Smooth muscle cell (in vitro differentiated cells): ENCODE results near the gene RUFY4. TPM values are rescaled to one million over a fixed set of nuclear protein-coding genes. Genes with fewer than 3 reads are reported as not detected.

Source experiments
- DNase-seq: peaks from one replicate; lab custom pipeline; 2025; ENCODE audit not compliant: unreplicated experiment; lab: John Stamatoyannopoulos, UW
- H2AFZ ChIP-seq: fragments of 200-600 bp; sonication (generic); 2 replicates; pipeline ENCODE4 v1.6.0; 2016; ENCODE audit warnings: antibody characterized with exemption, low read depth, mild to moderate bottlenecking
- H3F3A ChIP-seq: fragments of 200-600 bp; sonication (generic); 2 replicates; pipeline ENCODE4 v1.6.0; 2017; ENCODE audit warnings: antibody characterized with exemption, low read depth
- H3K27ac ChIP-seq: fragments of 200-600 bp; sonication (generic); 2 replicates; pipeline ENCODE4 v1.5.1; 2016; ENCODE audit warnings: low read depth, mild to moderate bottlenecking
- H3K27me3 ChIP-seq: fragments of 200-600 bp; sonication (generic); 2 replicates; pipeline ENCODE4 v1.6.1; 2016; ENCODE audit warnings: low read depth, mild to moderate bottlenecking
- H3K36me3 ChIP-seq: fragments of 200-600 bp; sonication (generic); 2 replicates; pipeline ENCODE4 v1.5.1; 2016; ENCODE audit warnings: low read depth
- H3K4me1 ChIP-seq: fragments of 200-600 bp; sonication (generic); 2 replicates; pipeline ENCODE4 v1.5.1; 2016; ENCODE audit warnings: low read depth
- H3K4me2 ChIP-seq: fragments of 200-600 bp; sonication (generic); 2 replicates; pipeline ENCODE4 v1.6.0; 2016; ENCODE audit warnings: mild to moderate bottlenecking
- H3K4me3 ChIP-seq: fragments of 200-600 bp; sonication (generic); 2 replicates; pipeline ENCODE4 v1.5.1; 2016; ENCODE audit warnings: mild to moderate bottlenecking
- H3K79me2 ChIP-seq: fragments of 200-600 bp; sonication (generic); 2 replicates; pipeline ENCODE4 v1.6.0; 2016; ENCODE audit warnings: low read depth, mild to moderate bottlenecking
- H3K9ac ChIP-seq: fragments of 200-600 bp; sonication (generic); 2 replicates; pipeline ENCODE4 v1.6.0; 2016; ENCODE audit warnings: low read depth
- H3K9me3 ChIP-seq: fragments of 200-600 bp; sonication (generic); replicated peaks from 2 replicates; pipeline ENCODE4 v1.5.1; 2016; ENCODE audit warnings: low read depth
- H4K20me1 ChIP-seq: fragments of 200-600 bp; sonication (generic); 2 replicates; pipeline ENCODE4 v1.6.0; 2016; ENCODE audit warnings: low read depth
- CTCF ChIP-seq: fragments of 200-600 bp; sonication (generic); IDR thresholded peaks from 2 replicates; pipeline ENCODE4 v1.5.1; 2017; ENCODE audit warnings: borderline replicate concordance, mild to moderate bottlenecking, antibody characterized with exemption; ENCODE audit not compliant: insufficient read depth, poor library complexity, severe bottlenecking
- WGBS: methylation state at CpG from one replicate; pipeline ENCODE4 v1.1.7; 2016; ENCODE audit warnings: low lambda C conversion rate; 5-methylcytosine and 5-hydroxymethylcytosine counted together
- polyA plus RNA-seq: library from polyadenylated mRNA; unstranded; fragments of >200 nt; fragmentation: Nextera tagmentation; extraction: Ambion mirVana; gene quantifications from 2 replicates; pipeline ENCODE4 v1.2.1, GENCODE V29; 2016
- total RNA-seq: library from RNA; depleted of rRNA; stranded (reverse); fragments of >200 nt; gene quantifications from 2 replicates; pipeline ENCODE4 v1.2.3, GENCODE V29; 2014

Gene RUFY4
- total and polyA plus RNA-seq, 2 experiments from 2014 or later, result 0.10 TPM; not detected in 1

GRCh38 chr2:218066926-218067515 lies 2.0 kb upstream of the RUFY4 start:
- H3K4me2 ChIP-seq, result no peak overlapping the region
- H3K27me3 ChIP-seq, result peaks cover 14% of the 10 kb centered on the region
- H3K9ac ChIP-seq, result no peak overlapping the region
- no peak overlapping the region for H2AFZ ChIP-seq
- no peaks in the 10 kb centered on the region for H3K9me3 ChIP-seq
- no peaks in the 10 kb centered on the region for H3K36me3 ChIP-seq
- peaks cover 6% of the 10 kb centered on the region for H3K4me1 ChIP-seq
- no peak overlapping the region for H3K27ac ChIP-seq
- H4K20me1 ChIP-seq, result no peaks in the 10 kb centered on the region
- no peak overlapping the region for H3K4me3 ChIP-seq
- H3K79me2 ChIP-seq, result no peaks in the 10 kb centered on the region
- H3F3A ChIP-seq, result no peaks in the 10 kb centered on the region
- no peak for TF ChIP-seq CTCF
- no peak for DNase-seq
- 83% methylated on average over 12 of the region's 12 CpGs for WGBS

GRCh38 chr2:218067523-218067922 lies 1.5 kb upstream of the RUFY4 start:
- peaks cover 14% of the 10 kb centered on the region for H3K27me3 ChIP-seq
- H4K20me1 ChIP-seq, result no peaks in the 10 kb centered on the region
- H3K36me3 ChIP-seq, result no peaks in the 10 kb centered on the region
- H3K4me1 ChIP-seq, result peaks cover 6% of the 10 kb centered on the region
- H3K4me2 ChIP-seq, result no peak overlapping the region
- no peak for DNase-seq
- no peaks in the 10 kb centered on the region for H3K9me3 ChIP-seq
- no peaks in the 10 kb centered on the region for H3F3A ChIP-seq
- no peak overlapping the region for H3K27ac ChIP-seq
- no peak overlapping the region for H3K4me3 ChIP-seq
- H3K9ac ChIP-seq, result no peak overlapping the region
- no peak overlapping the region for H2AFZ ChIP-seq
- H3K79me2 ChIP-seq, result no peaks in the 10 kb centered on the region
- 76% methylated on average over 4 of the region's 4 CpGs for WGBS
- TF ChIP-seq CTCF, result no peak

- Histone ChIP-seq H3K27ac (no peak overlapping the region), H3K27me3 (peaks cover 12% of the 10 kb centered on the region), H3K4me3 (no peak overlapping the region), H3K9me3 (no peaks in the 10 kb centered on the region), H3K4me2 (no peak overlapping the region), H3K79me2 (no peaks in the 10 kb centered on the region), H3F3A (no peaks in the 10 kb centered on the region), H4K20me1 (no peaks in the 10 kb centered on the region), H3K9ac (no peak overlapping the region), H3K36me3 (no peaks in the 10 kb centered on the region), H3K4me1 (peaks cover 6% of the 10 kb centered on the region), H2AFZ (no peak overlapping the region)
- no peak for DNase-seq
- TF ChIP-seq CTCF, result no peak
- WGBS, result 78% methylated on average over 9 of the region's 9 CpGs
Observed at GRCh38 chr2:218069606-218070300, 700 bp downstream of the RUFY4 start.
